WI38 (cell line): Measurements from ENCODE around the gene C4A.
"Not testable (repeated sequence)": the region's sequence is repeated elsewhere in the genome, so short reads cannot be mapped to it uniquely, and the experiment has no call there.

Source experiments
- H3K4me3 ChIP-seq: 2 replicates; pipeline ENCODE4 v1.5.1; 2011; ENCODE audit warnings: low read depth, mild to moderate bottlenecking, control low read depth, low read length
- TF ChIP-seq, protein P1 (sequence below): IDR thresholded peaks from 2 replicates; pipeline ENCODE4 v1.5.1; 2012; ENCODE audit warnings: low read depth, mild to moderate bottlenecking, control low read depth, low read length

Gene C4A

DNA sequence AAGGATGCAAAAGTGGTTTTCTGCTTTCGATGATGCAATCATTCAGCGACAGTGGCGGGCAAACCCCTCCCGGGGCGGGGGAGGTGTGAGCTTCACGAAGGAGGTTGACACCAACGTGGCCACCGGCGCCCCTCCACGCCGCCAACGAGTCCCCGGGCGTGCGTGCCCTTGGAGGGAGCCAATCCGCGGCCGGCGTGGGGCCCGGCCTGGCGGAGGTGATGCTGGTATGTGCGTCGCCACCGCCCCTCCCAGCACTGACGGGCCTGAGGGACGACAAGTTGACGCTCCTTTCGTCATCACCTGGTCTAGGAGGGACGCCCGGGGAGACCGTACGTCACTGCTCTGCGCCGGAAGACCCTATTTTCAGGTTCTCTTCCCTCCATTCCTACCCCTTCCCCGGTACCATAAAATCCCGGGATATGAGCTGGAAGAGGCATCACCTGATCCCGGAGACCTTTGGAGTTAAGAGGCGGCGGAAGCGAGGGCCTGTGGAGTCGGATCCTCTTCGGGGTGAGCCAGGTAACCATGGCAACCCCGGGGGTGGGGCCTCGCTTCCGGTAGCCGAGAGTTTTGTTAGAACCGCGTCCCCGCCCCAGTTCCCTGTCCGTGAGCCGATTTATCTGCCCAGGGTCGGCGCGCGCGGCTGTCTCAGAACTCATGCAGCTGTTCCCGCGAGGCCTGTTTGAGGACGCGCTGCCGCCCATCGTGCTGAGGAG lies 9.7 kb upstream of the C4A start, which contains the start of gene DXO:
Gene DXO, minus strand, starts transcription at position 146 of the 716 bp plus-strand sequence. CDS start 463 bp downstream, outside the sequence.
- TF ChIP-seq, protein P1, sequence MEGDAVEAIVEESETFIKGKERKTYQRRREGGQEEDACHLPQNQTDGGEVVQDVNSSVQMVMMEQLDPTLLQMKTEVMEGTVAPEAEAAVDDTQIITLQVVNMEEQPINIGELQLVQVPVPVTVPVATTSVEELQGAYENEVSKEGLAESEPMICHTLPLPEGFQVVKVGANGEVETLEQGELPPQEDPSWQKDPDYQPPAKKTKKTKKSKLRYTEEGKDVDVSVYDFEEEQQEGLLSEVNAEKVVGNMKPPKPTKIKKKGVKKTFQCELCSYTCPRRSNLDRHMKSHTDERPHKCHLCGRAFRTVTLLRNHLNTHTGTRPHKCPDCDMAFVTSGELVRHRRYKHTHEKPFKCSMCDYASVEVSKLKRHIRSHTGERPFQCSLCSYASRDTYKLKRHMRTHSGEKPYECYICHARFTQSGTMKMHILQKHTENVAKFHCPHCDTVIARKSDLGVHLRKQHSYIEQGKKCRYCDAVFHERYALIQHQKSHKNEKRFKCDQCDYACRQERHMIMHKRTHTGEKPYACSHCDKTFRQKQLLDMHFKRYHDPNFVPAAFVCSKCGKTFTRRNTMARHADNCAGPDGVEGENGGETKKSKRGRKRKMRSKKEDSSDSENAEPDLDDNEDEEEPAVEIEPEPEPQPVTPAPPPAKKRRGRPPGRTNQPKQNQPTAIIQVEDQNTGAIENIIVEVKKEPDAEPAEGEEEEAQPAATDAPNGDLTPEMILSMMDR = no peak

DNA sequence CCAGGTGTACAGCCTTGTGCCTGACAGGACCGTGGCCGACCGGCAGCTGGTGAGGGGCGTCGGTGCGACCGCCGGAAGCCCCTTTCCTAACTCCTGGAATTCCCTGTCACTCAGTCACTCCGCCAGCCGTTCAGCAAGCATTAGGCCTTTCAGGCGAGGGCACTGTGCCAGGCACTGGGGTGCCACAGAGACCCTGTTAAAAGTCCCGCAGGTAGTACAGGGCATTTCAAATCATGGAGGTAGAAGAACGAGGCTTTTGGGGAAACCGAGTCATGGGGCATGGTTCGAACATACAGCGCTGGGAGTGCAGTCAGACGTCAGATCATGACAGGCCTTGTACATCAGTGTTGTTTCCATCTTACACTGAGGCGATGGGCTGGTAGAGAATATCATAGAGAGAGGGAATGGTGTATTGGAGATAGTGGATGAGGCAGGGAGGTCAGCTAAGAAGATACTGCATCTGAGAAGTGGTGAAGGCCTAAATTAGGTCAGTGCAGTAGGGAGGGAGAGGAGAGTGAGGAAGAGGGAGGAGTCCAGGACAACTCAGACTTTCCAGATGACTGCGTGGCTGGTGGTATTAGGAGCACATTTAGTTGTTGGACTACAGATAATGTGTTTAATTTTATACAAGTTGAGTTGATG lies 9.0 kb upstream of the C4A start:
- peak overlapping the region; percentile 83 for H3K4me3 ChIP-seq
- TF ChIP-seq, protein P1 = no peak

More for the DNA sequence above, 9.7 kb upstream of the C4A start, which contains the start of gene DXO:
- peak within 1 kb of the TSS; percentile 83 for H3K4me3 ChIP-seq

DNA sequence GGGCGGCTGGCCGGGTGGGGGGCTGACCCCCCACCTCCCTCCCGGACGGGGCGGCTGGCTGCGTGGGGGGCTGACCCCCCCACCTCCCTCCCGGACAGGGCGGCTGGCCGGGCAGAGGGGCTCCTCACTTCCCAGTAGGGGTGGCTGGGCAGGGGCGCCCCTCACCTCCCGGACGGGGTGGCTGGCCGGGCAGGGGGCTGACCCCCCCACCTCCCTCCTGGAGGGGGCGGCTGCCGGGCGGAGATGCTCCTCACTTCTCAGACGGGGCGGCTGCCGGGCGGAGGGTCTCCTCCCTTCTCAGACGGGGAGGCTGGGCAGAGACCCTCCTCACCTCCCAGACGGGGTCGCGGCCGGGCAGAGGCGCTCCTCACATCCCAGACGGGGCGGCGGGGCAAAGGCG lies 5.8 kb upstream of the C4A start:
- H3K4me3 ChIP-seq = not testable (repeated sequence)

DNA sequence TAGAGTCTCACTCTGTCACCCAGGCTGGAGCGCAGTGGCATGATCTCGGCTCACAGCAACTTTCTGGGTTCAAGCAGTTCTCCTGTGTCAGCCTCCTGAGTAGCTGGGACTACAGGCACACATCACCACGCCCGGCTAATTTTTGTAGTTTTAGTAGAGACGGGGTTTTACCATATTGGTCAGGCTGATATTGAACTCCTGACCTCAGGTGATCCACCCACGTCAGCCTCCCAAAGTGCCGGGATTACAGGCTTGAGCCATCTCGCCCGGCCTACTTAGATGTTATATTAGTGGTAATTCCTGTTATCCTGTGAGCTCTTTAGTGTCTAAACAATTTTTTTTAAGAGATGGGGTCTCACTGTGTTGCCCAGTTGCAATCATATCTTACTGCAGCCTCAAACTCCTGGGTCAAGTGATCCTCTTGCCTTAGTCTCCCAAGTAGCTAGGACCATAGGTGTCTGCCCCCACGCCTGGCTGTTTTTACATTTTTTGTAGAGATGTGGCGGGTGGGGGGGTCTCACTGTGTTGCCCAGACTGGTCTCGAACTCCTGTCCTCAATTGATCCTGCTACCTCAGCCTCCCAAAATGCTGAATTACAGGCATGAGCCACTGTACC lies 3.9 kb upstream of the C4A start:
- TF ChIP-seq, protein P1 = no peak
- H3K4me3 ChIP-seq = no peak overlapping the region

DNA sequence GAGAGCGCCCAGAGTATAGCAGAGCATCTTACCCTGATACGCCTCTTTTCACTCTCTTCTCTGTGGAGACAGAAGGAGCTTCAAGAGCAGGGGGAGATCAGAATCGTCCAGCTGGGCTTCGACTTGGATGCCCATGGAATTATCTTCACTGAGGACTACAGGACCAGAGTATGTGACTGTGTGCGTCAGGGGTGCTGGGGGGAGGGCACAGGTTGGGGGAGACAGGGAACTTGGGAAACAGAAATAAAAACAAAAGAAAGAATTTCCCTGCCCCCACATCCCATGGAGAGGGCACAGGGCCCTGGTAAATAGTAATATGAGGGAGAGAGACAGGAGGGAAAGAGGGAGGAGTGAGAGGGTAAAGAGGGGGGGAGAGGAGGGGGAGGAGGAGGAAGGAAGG lies 3.0 kb upstream of the C4A start:
- H3K4me3 ChIP-seq = no peak overlapping the region
- TF ChIP-seq, protein P1 = no peak

DNA sequence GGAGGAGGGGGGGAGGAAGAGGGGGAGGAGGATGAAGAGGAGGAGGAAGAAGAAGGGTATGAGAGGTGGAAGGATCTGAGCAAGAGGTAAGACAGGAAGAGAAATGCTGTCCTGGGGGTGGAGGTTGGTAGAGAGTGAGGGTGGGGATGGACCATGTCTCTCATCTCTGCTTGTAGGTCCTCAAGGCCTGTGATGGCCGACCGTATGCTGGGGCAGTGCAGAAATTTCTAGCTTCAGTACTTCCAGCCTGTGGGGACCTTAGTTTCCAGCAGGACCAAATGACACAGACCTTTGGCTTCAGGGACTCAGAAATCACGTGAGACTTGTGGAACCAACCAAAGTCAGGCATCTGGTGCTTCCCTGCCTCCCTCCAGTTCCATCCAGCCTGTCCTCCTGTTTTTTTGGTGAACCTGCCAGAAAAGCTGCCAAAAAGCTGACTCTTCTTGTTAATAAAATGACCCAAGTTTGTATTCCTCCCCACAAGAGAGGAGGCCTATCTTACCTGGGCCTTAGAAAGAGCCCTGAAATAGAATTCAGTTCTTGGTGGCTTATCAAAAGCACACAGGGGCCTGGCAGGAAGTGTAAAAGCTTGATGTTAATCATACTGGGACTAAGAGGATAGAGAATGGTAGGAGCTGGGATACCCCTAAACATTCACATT lies 2.5 kb upstream of the C4A start:
- TF ChIP-seq, protein P1 = no peak
- H3K4me3 ChIP-seq = no peak overlapping the region

DNA sequence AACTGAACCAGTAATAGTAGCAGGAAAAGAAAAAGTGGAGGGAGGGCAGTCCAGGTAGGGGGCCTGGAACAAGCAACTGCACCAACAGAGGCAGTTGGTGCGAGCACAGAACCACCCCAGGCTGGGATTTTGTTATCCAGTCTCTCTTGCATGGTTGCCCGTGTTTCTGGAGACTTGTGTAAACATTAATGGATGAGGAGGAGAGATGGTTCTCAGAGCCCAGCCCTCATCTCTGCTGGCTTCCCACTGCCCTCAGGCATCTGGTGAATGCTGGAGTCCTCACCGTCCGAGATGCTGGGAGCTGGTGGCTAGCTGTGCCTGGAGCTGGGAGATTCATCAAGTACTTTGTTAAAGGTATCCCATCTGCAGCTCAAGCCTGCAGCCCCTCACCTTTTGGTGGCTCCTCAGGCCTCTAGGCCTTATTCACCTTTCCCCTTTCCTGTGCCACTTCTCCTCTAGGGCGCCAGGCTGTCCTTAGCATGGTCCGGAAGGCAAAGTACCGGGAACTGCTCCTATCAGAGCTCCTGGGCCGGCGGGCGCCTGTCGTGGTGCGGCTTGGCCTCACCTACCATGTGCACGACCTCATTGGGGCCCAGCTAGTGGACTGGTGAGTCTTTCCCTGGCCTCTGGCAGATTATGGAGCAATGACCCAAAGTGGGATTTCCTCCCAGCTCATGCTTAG lies 1.5 kb upstream of the C4A start:
- H3K4me3 ChIP-seq = not testable (repeated sequence)

DNA sequence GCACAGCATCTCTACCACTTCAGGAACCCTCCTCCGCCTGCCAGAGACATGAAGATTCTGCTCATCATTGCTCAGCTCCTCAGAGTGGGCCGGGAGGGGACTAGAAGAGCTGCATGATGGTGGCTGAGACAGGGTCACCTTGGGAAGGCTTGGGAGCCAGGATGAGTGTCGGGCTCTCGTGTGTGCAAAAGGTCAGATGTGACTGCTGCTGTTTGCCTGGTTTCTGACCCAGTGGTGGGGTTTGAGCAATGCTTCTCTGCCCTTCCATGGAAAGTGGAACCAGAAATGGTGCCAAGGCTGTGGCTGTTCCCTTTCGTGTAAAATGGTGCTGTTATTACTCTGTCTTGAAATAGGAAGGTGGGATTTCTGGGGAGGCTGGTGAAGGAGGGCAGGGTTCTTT lies 859 bp upstream of the C4A start:
- H3K4me3 ChIP-seq = not testable (repeated sequence)

DNA sequence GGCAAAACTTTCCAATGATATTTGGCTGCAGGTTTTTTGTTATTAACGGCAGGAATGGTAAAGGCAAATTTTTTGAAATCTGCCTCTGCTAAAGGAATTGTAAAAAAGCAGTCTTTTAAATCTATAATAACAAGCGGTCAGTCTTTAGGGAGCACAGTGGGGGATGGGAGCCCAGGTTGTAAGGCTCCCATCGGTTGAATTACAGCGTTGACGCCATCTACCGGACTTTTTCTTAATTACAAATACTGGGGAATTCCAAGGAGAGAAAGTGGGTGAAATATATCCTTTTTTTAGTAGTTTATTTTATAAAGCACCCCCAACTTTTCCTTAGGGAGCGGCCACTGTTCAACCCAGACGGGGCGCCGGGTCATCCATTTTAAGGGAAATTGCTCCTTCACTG lies 7.5 kb downstream of the C4A start:
- not testable (repeated sequence) for H3K4me3 ChIP-seq

DNA sequence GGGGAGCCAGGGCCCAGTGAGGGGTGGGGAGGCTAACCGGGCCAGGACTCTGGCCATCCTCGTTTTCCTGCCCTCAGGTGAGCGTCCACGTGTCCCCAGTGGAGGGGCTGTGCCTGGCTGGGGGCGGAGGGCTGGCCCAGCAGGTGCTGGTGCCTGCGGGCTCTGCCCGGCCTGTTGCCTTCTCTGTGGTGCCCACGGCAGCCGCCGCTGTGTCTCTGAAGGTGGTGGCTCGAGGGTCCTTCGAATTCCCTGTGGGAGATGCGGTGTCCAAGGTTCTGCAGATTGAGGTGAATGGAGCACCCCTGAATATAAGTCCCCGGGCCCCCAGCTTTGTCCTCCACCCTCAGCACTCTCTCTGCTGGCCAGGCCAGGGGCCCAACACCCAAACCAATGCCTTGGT lies 12.6 kb downstream of the C4A start:
- H3K4me3 ChIP-seq = not testable (repeated sequence)

DNA sequence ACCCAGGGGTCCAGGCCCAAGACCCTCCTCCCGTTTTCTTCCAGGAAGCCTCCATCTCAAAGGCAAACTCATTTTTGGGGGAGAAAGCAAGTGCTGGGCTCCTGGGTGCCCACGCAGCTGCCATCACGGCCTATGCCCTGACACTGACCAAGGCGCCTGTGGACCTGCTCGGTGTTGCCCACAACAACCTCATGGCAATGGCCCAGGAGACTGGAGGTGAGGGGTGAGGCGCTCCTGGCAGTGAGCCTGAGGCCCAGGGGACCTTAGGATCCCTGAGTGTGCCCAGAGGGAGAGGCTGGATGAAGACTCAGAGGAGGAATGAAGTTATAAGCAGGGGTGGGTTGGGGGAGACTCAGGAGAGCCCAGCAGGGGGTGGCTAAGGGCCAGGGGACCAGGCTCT lies 14.5 kb downstream of the C4A start:
- not testable (repeated sequence) for H3K4me3 ChIP-seq

DNA sequence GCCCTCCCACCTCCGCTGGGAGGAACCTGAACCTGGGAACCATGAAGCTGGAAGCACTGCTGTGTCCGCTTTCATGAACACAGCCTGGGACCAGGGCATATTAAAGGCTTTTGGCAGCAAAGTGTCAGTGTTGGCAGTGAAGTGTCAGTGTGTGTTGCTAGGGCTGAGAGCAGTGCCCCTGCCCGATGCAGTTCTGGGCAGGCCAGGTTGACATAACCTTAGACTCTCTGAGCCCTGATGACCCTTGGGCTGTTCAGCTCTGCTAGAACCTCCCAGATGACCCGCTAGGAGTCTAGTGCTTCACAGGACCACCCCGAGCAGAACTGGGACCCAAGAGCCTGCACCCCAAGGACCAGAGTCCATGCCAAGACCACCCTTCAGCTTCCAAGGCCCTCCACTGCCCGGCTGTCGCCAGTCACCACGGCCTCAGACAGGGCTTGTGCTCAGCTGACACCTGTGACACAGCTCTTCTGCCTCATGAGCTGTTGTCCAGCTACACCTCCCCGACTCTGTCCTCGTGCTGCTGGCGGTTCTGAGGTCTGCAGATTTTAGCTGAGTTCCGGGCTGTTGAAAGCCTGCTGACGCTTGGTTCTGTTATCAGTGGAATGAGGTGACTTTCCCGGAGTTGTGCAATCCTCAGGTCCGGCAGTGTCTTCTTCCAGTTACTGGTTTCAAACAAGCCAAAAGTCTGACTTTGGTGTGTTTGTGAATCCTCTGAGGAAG lies 20.9 kb downstream of the C4A start:
- not testable (repeated sequence) for H3K4me3 ChIP-seq

DNA sequence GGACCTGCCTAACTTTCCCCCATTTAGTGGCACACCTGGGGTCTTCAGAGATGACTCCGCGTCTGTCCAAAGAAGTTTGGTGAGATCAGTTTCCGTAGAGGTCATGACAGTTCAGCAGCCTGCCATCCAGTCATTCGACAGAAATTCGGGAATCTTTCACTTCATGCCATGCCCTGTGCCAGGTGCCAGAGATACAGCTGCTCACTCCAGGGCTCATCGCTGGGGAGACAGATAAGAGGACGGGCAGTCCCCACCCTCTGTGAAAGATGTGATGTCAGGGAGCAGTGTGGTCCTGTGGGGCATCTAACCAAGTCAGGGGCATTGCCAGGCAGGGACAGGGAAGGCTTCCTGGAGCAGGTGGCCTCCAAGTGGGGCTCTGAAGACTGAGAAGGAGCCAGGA lies 21.4 kb downstream of the C4A start:
- not testable (repeated sequence) for H3K4me3 ChIP-seq
